SK-N-SH (cell line): ENCODE measurements around the gene RMND1.

ENCODE experiments used
- CTCF ChIP-seq: fragments of 200-600 bp; sonication (generic); IDR thresholded peaks from 2 replicates; pipeline ENCODE4 v1.6.1; 2017; ENCODE audit warnings: antibody characterized with exemption, mild to moderate bottlenecking, moderate library complexity
- GABPA ChIP-seq: IDR thresholded peaks from 2 replicates; pipeline ENCODE4 v1.4.0; 2012; ENCODE audit warnings: low read depth, mild to moderate bottlenecking
- MAX ChIP-seq: IDR thresholded peaks from 2 replicates; pipeline ENCODE4 v1.4.0; 2012; ENCODE audit warnings: low read depth
- NRF1 ChIP-seq: IDR thresholded peaks from 2 replicates; pipeline ENCODE4 v1.6.1; 2012; ENCODE audit warnings: low read depth, mild to moderate bottlenecking, low read length
- POLR2AphosphoS5 ChIP-seq: IDR thresholded peaks from 2 replicates; pipeline ENCODE4 v1.6.1; 2012; ENCODE audit warnings: low read depth, low read length
- RCOR1 ChIP-seq: fragments of 150-350 bp; IDR thresholded peaks from 2 replicates; pipeline ENCODE4 v1.6.1; 2017; ENCODE audit warnings: antibody characterized with exemption, low read length
- TAF1 ChIP-seq: IDR thresholded peaks from 2 replicates; pipeline ENCODE4 v1.6.1; 2012; ENCODE audit warnings: low read depth, mild to moderate bottlenecking, low read length, moderate library complexity, borderline replicate concordance
- TCF12 ChIP-seq: IDR thresholded peaks from 2 replicates; pipeline ENCODE4 v1.4.0; 2012
- YY1 ChIP-seq: IDR thresholded peaks from 2 replicates; pipeline ENCODE4 v1.4.0; 2012; ENCODE audit warnings: low read depth, mild to moderate bottlenecking

GRCh38 chr6:151428093-151428735 lies 23.7 kb downstream of the RMND1 start:
- TF ChIP-seq CTCF: no peak
- no peak for TF ChIP-seq POLR2AphosphoS5
- TF ChIP-seq YY1: no peak
- TF ChIP-seq NRF1: no peak
- TF ChIP-seq TCF12: no peak
- TF ChIP-seq GABPA: no peak
- TF ChIP-seq MAX: no peak
- no peak for TF ChIP-seq TAF1
- no peak for TF ChIP-seq RCOR1
